GM06990 (cell line): ENCODE results near the gene SBK1.

ENCODE experiments used
- DNase-seq: peaks from one replicate; pipeline ENCODE4 v3.0.0-alpha.2; 2011; ENCODE audit not compliant: insufficient read length; ENCODE audit errors: extremely low read depth
- H3K27me3 ChIP-seq: replicated peaks from 2 replicates; pipeline ENCODE4 v1.6.0; 2011; ENCODE audit warnings: low read length; ENCODE audit not compliant: control insufficient read depth, insufficient read depth
- H3K36me3 ChIP-seq: 2 replicates; pipeline ENCODE4 v1.5.1; 2011; ENCODE audit warnings: low read length; ENCODE audit not compliant: control insufficient read depth, insufficient read depth
- H3K4me3 ChIP-seq: replicated peaks from 2 replicates; pipeline ENCODE4 v1.5.1; 2011; ENCODE audit warnings: low read depth, mild to moderate bottlenecking, control low read depth, low read length
- CTCF ChIP-seq: IDR thresholded peaks from 2 replicates; pipeline ENCODE4 v1.5.1; 2011; ENCODE audit warnings: low read length, control low read depth, mild to moderate bottlenecking, inconsistent platforms; ENCODE audit not compliant: insufficient read depth, poor library complexity, severe bottlenecking

The SBK1 gene

GRCh38 chr16:28290859-28291254 lies 1.5 kb upstream of the SBK1 start:
- Histone ChIP-seq H3K27me3 (peaks cover 4% of the 10 kb centered on the region; the same call in 1 of the 2 replicates), H3K36me3 (no peaks in the 10 kb centered on the region), H3K4me3 (no peak overlapping the region)
- TF ChIP-seq CTCF, result no peak
- no peak for DNase-seq

- H3K36me3 ChIP-seq, result no peaks in the 10 kb centered on the region
- peaks cover 4% of the 10 kb centered on the region; the same call in 1 of the 2 replicates for H3K27me3 ChIP-seq
- DNase-seq, result no peak
- no peak for TF ChIP-seq CTCF
- H3K4me3 ChIP-seq, result peak overlapping the region; percentile 55
Observed at GRCh38 chr16:28292731-28293600, 641 bp downstream of the SBK1 start.

- TF ChIP-seq CTCF, result no peak
- no peak for DNase-seq
- Histone ChIP-seq H3K27me3 (peaks cover 4% of the 10 kb centered on the region; the same call in 1 of the 2 replicates), H3K36me3 (no peaks in the 10 kb centered on the region), H3K4me3 (no peak overlapping the region)
Observed at GRCh38 chr16:28293601-28293960, 1.3 kb downstream of the SBK1 start.

- peaks cover 4% of the 10 kb centered on the region; the same call in 1 of the 2 replicates for H3K27me3 ChIP-seq
- DNase-seq, result no peak
- H3K36me3 ChIP-seq, result no peaks in the 10 kb centered on the region
- TF ChIP-seq CTCF, result no peak
- H3K4me3 ChIP-seq, result no peak overlapping the region
Observed at GRCh38 chr16:28294201-28294600, 1.9 kb downstream of the SBK1 start.

- Histone ChIP-seq H3K36me3 (no peaks in the 10 kb centered on the region), H3K4me3 (no peak overlapping the region), H3K27me3 (peaks cover 4% of the 10 kb centered on the region; the same call in 1 of the 2 replicates)
- TF ChIP-seq CTCF, result no peak
- DNase-seq, result no peak
Observed at GRCh38 chr16:28295276-28295675, 3.0 kb downstream of the SBK1 start.

- no peaks in the 10 kb centered on the region for H3K36me3 ChIP-seq
- H3K4me3 ChIP-seq, result no peak overlapping the region
- H3K27me3 ChIP-seq, result peaks cover 4% of the 10 kb centered on the region; the same call in 1 of the 2 replicates
- TF ChIP-seq CTCF, result no peak
- DNase-seq, result no peak
Observed at GRCh38 chr16:28297308-28297707, 5.0 kb downstream of the SBK1 start.
